NCI-H345 treated with DMSO at 0.1 percent for 48 hours (cell line): ENCODE data around the gene CDC26.
"Not testable (repeated sequence)": the region's sequence is repeated elsewhere in the genome, so short reads cannot be mapped to it uniquely, and the experiment has no call there.

Experiments used
- DNase-seq: peaks from one replicate; lab custom pipeline; 2025; ENCODE audit not compliant: unreplicated experiment; lab: John Stamatoyannopoulos, UW

CDC26 gene

GRCh38 chr9:113296247-113296646 lies 20.9 kb upstream of the CDC26 start:
- not testable (repeated sequence) for DNase-seq

GRCh38 chr9:113293285-113293878 lies 18.0 kb upstream of the CDC26 start:
- no peak for DNase-seq

- DNase-seq, result no peak
Observed at GRCh38 chr9:113290052-113290607, 14.8 kb upstream of the CDC26 start.

GRCh38 chr9:113289091-113289490 lies 13.7 kb upstream of the CDC26 start:
- no peak for DNase-seq

- no peak for DNase-seq
Observed at GRCh38 chr9:113281356-113281755, 6.0 kb upstream of the CDC26 start.

GRCh38 chr9:113278840-113279239 lies 3.5 kb upstream of the CDC26 start:
- no peak for DNase-seq

GRCh38 chr9:113274474-113275156 lies 757 bp downstream of the CDC26 start:
- DNase-seq, result peak; percentile 48

- DNase-seq, result no peak
Observed at GRCh38 chr9:113269871-113270270, 5.5 kb downstream of the CDC26 start.

GRCh38 chr9:113269355-113269754 lies 6.0 kb downstream of the CDC26 start:
- DNase-seq, result no peak

GRCh38 chr9:113267911-113268566 lies 7.3 kb downstream of the CDC26 start:
- no peak for DNase-seq

- no peak for DNase-seq
Observed at GRCh38 chr9:113266174-113266573, 9.2 kb downstream of the CDC26 start.

- no peak for DNase-seq
Observed at GRCh38 chr9:113261917-113262671, 13.3 kb downstream of the CDC26 start.

- DNase-seq, result no peak
Observed at GRCh38 chr9:113258282-113258681, 17.1 kb downstream of the CDC26 start.

- DNase-seq, result no peak
Observed at GRCh38 chr9:113257863-113258262, 17.5 kb downstream of the CDC26 start.

- DNase-seq, result no peak
Observed at GRCh38 chr9:113255438-113255837, 19.9 kb downstream of the CDC26 start.

- DNase-seq, result no peak
Observed at GRCh38 chr9:113254991-113255390, 20.4 kb downstream of the CDC26 start.

- DNase-seq, result no peak
Observed at GRCh38 chr9:113250807-113251206, 24.6 kb downstream of the CDC26 start.

GRCh38 chr9:113249661-113250060 lies 25.7 kb downstream of the CDC26 start:
- not testable (repeated sequence) for DNase-seq

GRCh38 chr9:113247640-113248039 lies 27.7 kb downstream of the CDC26 start:
- peak; percentile 17 for DNase-seq

GRCh38 chr9:113246928-113247327 lies 28.4 kb downstream of the CDC26 start:
- DNase-seq, result no peak

GRCh38 chr9:113245894-113246293 lies 29.5 kb downstream of the CDC26 start:
- no peak for DNase-seq
